Measurements from ENCODE around the gene HNRNPC.
"Not testable (repeated sequence)": the region's sequence is repeated elsewhere in the genome, so short reads cannot be mapped to it uniquely, and the experiment has no call there.

The HNRNPC gene

GRCh38 chr14:21261824-21262223 lies 7.4 kb downstream of the HNRNPC start:
- no peak for DNase-seq (ENCODE audit: low read depth)
- no peak for TF ChIP-seq CTCF (IDR thresholded peaks at IDR 0.05; ENCODE audit: low read depth, low read length, missing control alignments)
- no peak overlapping the region for H3K4me3 ChIP-seq (ENCODE audit: low read depth, low read length)

GRCh38 chr14:21258889-21259787 lies 10.1 kb downstream of the HNRNPC start:
- TF ChIP-seq CTCF (IDR thresholded peaks at IDR 0.05; ENCODE audit: low read depth, low read length, missing control alignments) = no peak
- H3K4me3 ChIP-seq (ENCODE audit: low read depth, low read length) = no peak overlapping the region
- DNase-seq (ENCODE audit: low read depth) = no peak

GRCh38 chr14:21258005-21258888 lies 11.0 kb downstream of the HNRNPC start:
- no peak for TF ChIP-seq CTCF (IDR thresholded peaks at IDR 0.05; ENCODE audit: low read depth, low read length, missing control alignments)

GRCh38 chr14:21257394-21257909 lies 11.8 kb downstream of the HNRNPC start:
- no peak overlapping the region for H3K4me3 ChIP-seq (ENCODE audit: low read depth, low read length)
- no peak for DNase-seq (ENCODE audit: low read depth)
- TF ChIP-seq CTCF (IDR thresholded peaks at IDR 0.05; ENCODE audit: low read depth, low read length, missing control alignments) = no peak

More at GRCh38 chr14:21258005-21258888, 11.0 kb downstream of the HNRNPC start:
- no peak for DNase-seq (ENCODE audit: low read depth)
- no peak overlapping the region for H3K4me3 ChIP-seq (ENCODE audit: low read depth, low read length)

- DNase-seq (ENCODE audit: low read depth) = no peak
- no peak overlapping the region for H3K4me3 ChIP-seq (ENCODE audit: low read depth, low read length)
These were observed 12.5 kb downstream of the HNRNPC start for GRCh38 chr14:21256539-21257393.

GRCh38 chr14:21256102-21256447 lies 13.2 kb downstream of the HNRNPC start:
- H3K4me3 ChIP-seq (ENCODE audit: low read depth, low read length); DNase-seq (ENCODE audit: low read depth): not testable (repeated sequence)

More at GRCh38 chr14:21256539-21257393, 12.5 kb downstream of the HNRNPC start:
- no peak for TF ChIP-seq CTCF (IDR thresholded peaks at IDR 0.05; ENCODE audit: low read depth, low read length, missing control alignments)

Measured in GM12864 (cell line).